ENCODE measurements around the gene RPS6KA3. TPM values are rescaled to one million over a fixed set of nuclear protein-coding genes. Genes with fewer than 3 reads are reported as not detected.

Gene RPS6KA3
- polyA plus RNA-seq, 1 donor (not counting 4 experiments of a cell fraction or from before 2014, with no cell fraction given): 32.1 TPM

DNA sequence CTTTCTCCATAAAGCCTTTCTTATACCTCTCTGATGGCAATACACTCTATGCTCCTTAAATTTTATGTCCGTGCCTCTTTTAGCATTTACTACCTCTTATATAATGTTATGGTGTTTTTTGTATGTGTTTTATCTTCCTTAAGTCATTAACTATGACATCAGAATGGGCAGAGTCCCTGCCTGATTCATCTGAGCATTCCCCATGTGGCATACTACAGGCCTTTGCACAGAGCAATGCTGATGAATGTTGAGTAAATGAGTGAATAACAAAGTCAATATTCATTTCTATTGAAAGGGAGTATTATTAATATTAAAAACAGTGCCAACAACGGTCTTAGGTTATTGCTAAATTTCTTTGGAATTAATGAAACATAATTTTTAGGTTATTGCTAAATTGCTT lies 18.8 kb upstream of the RPS6KA3 start:
- no peaks in the 10 kb centered on the region for H3K79me2 ChIP-seq (ENCODE audit: control insufficient read depth, insufficient read depth, low read length)
- no peak overlapping the region for H3K9ac ChIP-seq (ENCODE audit: control insufficient read depth, extremely low read depth, insufficient read depth, low read length)
- H3K36me3 ChIP-seq (ENCODE audit: control insufficient read depth in 2 of 2, extremely low read depth in 1 of 2, insufficient read depth in 2 of 2, low read length in 2 of 2): no peaks in the 10 kb centered on the region
- H3K4me1 ChIP-seq (ENCODE audit: control insufficient read depth, extremely low read depth, insufficient read depth, low read length): no peaks in the 10 kb centered on the region
- no peak overlapping the region for H2AFZ ChIP-seq (ENCODE audit: control insufficient read depth, low read length)
- dilution Hi-C loops (cut with MboI; ENCODE audit: extremely low pct_ligation_motif_present, low sequenced_read_pairs): no loop called here
- no peaks in the 10 kb centered on the region for H4K20me1 ChIP-seq (ENCODE audit: control insufficient read depth, extremely low read depth, insufficient read depth, low read length)
- FAIRE-seq (no peak), DNase-seq (ENCODE audit: low read depth, low spot score) (no peak)
- no peaks in the 10 kb centered on the region for H3K9me3 ChIP-seq (ENCODE audit: control insufficient read depth, low read depth, low read length)
- no peak overlapping the region for H3K4me2 ChIP-seq (ENCODE audit: control insufficient read depth, extremely low read depth, insufficient read depth, low read depth, low read length)
- H3K27ac ChIP-seq (ENCODE audit: control insufficient read depth, insufficient read depth, low read length): no peak overlapping the region
- no peak overlapping the region for H3K4me3 ChIP-seq (ENCODE audit: control insufficient read depth in 2 of 3, extremely low read depth in 1 of 3, insufficient read depth in 2 of 3, low read depth in 1 of 3, low read length in 3 of 3)
- no peaks in the 10 kb centered on the region for H3K27me3 ChIP-seq (ENCODE audit: control insufficient read depth, extremely low read depth, insufficient read depth, low read length)
- H3K9me1 ChIP-seq (ENCODE audit: control insufficient read depth, extremely low read depth, insufficient read depth, low read length): no peaks in the 10 kb centered on the region
- no peak for TF ChIP-seq EZH2 (IDR thresholded peaks at IDR 0.05; ENCODE audit: low read length)
- no peak for TF ChIP-seq CTCF (optimal IDR thresholded peaks at IDR 0.05 in 1 of 3, IDR thresholded peaks at IDR 0.05 in 1 of 3, conservative IDR thresholded peaks at IDR 0.05 in 1 of 3; ENCODE audit: extremely low read depth in 1 of 3, insufficient read depth in 2 of 3, low read length in 3 of 3)

DNA sequence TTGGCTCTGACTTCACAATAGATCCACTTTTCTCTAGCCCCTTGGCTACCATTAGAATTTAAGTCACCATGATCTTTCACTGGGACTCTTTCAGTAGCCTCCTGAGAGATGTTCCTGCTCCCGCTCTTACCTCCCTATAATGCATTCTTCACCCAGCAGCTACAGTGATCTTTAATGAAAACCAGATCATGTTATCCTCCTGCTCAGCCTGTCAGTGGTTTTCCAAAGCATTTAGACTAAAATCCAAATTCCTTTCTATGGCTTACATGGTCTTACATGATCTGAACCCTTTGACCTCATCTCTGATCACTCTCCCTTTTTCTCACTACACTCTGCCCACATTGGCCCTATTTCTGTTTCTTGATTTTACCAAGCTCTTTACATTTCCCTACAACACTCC lies 18.3 kb upstream of the RPS6KA3 start:
- TF ChIP-seq EZH2 (IDR thresholded peaks at IDR 0.05; ENCODE audit: low read length) (no peak), CTCF (optimal IDR thresholded peaks at IDR 0.05 in 1 of 3, IDR thresholded peaks at IDR 0.05 in 1 of 3, conservative IDR thresholded peaks at IDR 0.05 in 1 of 3; ENCODE audit: extremely low read depth in 1 of 3, insufficient read depth in 2 of 3, low read length in 3 of 3) (no peak)
- H3K27ac ChIP-seq (ENCODE audit: control insufficient read depth, insufficient read depth, low read length): no peak overlapping the region
- no peak overlapping the region for H3K4me3 ChIP-seq (ENCODE audit: control insufficient read depth in 2 of 3, extremely low read depth in 1 of 3, insufficient read depth in 2 of 3, low read depth in 1 of 3, low read length in 3 of 3)
- no peaks in the 10 kb centered on the region for H3K27me3 ChIP-seq (ENCODE audit: control insufficient read depth, extremely low read depth, insufficient read depth, low read length)
- H4K20me1 ChIP-seq (ENCODE audit: control insufficient read depth, extremely low read depth, insufficient read depth, low read length): no peaks in the 10 kb centered on the region
- DNase-seq (ENCODE audit: low read depth, low spot score): no peak
- H3K79me2 ChIP-seq (ENCODE audit: control insufficient read depth, insufficient read depth, low read length): no peaks in the 10 kb centered on the region
- H2AFZ ChIP-seq (ENCODE audit: control insufficient read depth, low read length): no peak overlapping the region
- no peaks in the 10 kb centered on the region for H3K9me1 ChIP-seq (ENCODE audit: control insufficient read depth, extremely low read depth, insufficient read depth, low read length)
- no peaks in the 10 kb centered on the region for H3K9me3 ChIP-seq (ENCODE audit: control insufficient read depth, low read depth, low read length)
- no peak overlapping the region for H3K4me2 ChIP-seq (ENCODE audit: control insufficient read depth, extremely low read depth, insufficient read depth, low read depth, low read length)
- H3K4me1 ChIP-seq (ENCODE audit: control insufficient read depth, extremely low read depth, insufficient read depth, low read length): no peaks in the 10 kb centered on the region
- FAIRE-seq: no peak
- H3K9ac ChIP-seq (ENCODE audit: control insufficient read depth, extremely low read depth, insufficient read depth, low read length): no peak overlapping the region
- H3K36me3 ChIP-seq (ENCODE audit: control insufficient read depth in 2 of 2, extremely low read depth in 1 of 2, insufficient read depth in 2 of 2, low read length in 2 of 2): no peaks in the 10 kb centered on the region
- dilution Hi-C loops (cut with MboI; ENCODE audit: extremely low pct_ligation_motif_present, low sequenced_read_pairs): no loop called here

Data from keratinocyte (primary cell).